NOMO-1 (cell line): ENCODE results near the gene GPR31.
"Not testable (repeated sequence)": the region's sequence is repeated elsewhere in the genome, so short reads cannot be mapped to it uniquely, and the experiment has no call there.

ENCODE experiments used
- DNase-seq, 2 experiments: peaks; one replicate each; lab custom pipeline; 2025; ENCODE audit not compliant: unreplicated experiment in 2 of 2; lab: John Stamatoyannopoulos, UW

The GPR31 gene, protein sequence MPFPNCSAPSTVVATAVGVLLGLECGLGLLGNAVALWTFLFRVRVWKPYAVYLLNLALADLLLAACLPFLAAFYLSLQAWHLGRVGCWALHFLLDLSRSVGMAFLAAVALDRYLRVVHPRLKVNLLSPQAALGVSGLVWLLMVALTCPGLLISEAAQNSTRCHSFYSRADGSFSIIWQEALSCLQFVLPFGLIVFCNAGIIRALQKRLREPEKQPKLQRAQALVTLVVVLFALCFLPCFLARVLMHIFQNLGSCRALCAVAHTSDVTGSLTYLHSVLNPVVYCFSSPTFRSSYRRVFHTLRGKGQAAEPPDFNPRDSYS

GRCh38 chr6:167157863-167158262 is at the start of gene GPR31:
GPR31 (minus strand) TSS chr6:167157980; CDS start chr6:167157831, 149 bp downstream.
- DNase-seq: peak in 1 of 2 experiments; percentile 17

- DNase-seq: no peak
Observed at GRCh38 chr6:167207527-167207926, 49.7 kb upstream of the GPR31 start.

- DNase-seq: not testable (repeated sequence)
Observed at GRCh38 chr6:167205316-167205715, 47.5 kb upstream of the GPR31 start.

GRCh38 chr6:167204059-167204348 is 46.2 kb upstream of the GPR31 start:
- DNase-seq: not testable (repeated sequence)

GRCh38 chr6:167203261-167204058 is 45.7 kb upstream of the GPR31 start:
- not testable (repeated sequence) for DNase-seq

- DNase-seq: not testable (repeated sequence)
Observed at GRCh38 chr6:167202613-167203012, 44.8 kb upstream of the GPR31 start.

DNA sequence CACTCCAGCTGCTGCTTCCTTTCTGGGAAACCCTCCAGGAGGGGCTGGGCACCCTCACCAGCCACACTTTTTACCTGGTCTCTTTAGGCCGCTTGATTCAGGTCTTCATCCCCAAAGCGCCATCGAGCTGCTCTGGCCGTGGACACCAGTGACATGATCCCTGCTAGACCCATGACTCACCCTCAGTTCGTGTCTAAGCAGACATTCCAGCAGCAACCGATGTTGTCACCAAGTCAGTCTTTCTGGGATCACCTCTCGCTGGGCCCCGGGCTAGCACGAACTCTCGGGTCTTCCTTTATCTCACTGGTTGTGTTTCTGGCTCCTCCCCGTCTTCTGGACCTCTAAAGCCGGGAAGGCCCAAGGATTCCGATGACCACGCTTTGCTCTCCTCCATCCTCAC is 43.0 kb upstream of the GPR31 start:
- DNase-seq: no peak

GRCh38 chr6:167195941-167196610 is 38.3 kb upstream of the GPR31 start:
- DNase-seq: not testable (repeated sequence)

DNA sequence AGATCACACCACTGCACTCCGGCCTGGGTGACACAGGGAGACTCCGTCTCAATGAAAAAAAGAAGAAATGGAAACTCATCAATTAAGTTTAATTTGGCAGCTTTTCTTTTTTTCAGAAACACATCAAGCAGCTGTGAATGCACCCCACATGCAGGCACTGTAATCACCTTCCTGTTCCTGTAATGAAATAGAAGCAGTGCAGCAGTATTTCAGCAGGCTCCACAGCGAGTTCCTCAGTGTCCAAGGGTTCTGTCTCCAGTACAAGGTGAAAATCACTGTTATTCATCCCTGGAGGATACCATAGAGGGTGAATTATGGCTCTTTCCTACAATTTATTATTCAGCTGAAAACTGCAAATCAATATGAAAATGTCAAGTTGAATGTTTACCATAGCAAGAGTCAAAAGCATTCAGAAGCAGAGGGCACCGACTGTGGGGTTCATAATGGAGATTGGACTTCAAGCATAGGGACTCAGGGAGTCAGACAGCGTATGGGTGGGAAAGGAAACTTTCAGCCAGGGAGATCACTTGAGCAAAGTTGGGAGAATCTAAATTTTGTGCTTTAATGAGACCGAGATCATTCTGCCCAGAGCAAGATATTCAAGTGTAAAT is 35.8 kb upstream of the GPR31 start:
- not testable (repeated sequence) for DNase-seq

- not testable (repeated sequence) for DNase-seq
Observed at GRCh38 chr6:167191043-167191583, 33.3 kb upstream of the GPR31 start.

DNA sequence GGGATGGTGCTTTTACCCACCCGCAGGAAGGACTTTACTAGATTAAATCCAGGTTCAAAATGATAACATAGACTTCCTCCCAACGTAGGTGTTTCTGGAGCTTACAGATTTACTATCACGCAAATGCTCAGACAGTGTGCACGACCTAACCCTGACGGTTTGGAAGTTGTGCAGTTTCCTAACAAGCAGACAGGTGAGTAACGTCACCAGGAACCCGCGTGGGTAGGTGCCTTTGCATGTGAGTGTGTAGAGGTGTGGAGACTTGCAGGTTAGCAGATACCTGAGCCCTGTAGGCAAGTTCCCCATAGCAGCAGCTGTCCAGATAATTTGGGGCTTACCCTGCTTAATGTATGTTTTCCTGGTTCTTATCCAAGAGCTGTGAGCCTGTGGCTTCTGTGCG is 29.5 kb upstream of the GPR31 start:
- not testable (repeated sequence) for DNase-seq

DNA sequence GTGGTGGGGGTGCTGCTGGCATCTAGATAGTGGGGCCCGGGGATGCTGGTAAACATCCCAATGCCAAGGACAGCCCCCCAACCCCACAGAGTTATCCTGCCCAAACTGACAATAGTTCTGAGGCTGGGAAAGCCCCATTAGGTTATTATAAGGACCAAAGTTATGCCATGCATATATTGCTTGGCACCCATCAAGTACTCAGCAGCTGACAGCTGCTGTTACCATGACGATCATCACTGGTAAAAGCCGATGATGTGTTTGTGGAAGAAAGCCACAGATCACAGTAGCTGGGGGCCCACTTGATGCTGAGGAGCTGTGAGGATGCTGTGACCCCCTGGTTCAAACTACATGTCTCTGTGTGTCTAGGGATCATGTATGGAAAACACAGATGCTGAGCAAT is 27.3 kb upstream of the GPR31 start:
- not testable (repeated sequence) for DNase-seq

- not testable (repeated sequence) for DNase-seq
Observed at GRCh38 chr6:167182913-167183314, 25.1 kb upstream of the GPR31 start.

DNA sequence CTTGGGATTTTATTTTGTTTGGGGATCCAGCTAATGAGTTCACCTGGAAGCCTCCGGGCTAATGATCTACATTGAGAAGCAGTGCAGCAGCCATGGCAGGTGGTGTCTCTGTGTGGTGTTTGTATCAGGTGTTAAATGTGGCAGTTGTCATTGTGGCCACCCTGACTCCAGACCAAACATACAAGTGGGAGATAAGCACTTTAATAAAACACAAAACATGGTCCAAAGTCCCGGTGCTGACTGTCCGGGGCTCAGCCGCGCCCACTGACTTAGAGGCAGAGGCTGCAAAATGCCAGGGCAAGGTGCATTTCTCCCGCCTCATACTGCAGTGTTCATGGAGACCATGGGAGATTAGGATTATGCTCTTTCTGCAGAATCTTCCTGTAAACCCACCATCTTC is 23.6 kb upstream of the GPR31 start:
- not testable (repeated sequence) for DNase-seq

GRCh38 chr6:167180086-167180485 is 22.3 kb upstream of the GPR31 start:
- not testable (repeated sequence) for DNase-seq

DNA sequence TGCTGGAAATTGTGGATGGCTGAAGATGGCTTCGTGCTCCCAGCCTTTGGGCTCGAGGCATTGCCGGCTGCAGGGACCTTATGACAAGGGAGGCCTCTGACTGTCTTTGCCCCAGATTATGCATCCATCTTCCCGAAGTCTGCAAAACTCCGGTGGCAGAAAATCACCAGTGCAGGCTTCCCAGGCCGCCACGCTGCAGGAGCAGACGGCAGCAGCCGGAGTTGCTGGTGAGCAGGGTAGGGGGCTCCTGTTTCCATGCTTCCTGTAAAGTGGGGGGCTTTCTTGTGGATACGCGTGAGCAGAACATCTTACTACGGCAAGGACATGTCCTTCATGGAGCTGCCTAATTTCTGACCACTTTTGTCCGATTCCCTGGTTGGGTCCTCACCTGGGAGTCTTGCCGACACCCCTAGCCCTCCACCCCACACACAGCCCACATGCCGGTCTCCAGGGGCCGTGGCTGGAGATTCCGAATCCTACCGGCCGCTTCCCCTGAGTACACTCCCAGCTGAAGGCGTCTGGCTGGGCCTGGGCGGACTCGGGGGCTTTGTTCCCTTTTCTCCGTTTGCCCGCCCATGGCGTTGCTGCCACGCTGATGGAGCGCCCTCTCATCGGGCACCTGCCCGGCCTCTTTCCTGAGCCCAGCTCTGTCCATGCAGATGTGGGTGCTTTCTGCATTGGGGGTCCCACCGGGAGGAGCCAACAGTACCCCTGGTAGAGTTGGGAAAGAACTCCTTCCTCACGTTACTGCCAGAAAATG is 21.3 kb upstream of the GPR31 start:
- DNase-seq: not testable (repeated sequence)

DNA sequence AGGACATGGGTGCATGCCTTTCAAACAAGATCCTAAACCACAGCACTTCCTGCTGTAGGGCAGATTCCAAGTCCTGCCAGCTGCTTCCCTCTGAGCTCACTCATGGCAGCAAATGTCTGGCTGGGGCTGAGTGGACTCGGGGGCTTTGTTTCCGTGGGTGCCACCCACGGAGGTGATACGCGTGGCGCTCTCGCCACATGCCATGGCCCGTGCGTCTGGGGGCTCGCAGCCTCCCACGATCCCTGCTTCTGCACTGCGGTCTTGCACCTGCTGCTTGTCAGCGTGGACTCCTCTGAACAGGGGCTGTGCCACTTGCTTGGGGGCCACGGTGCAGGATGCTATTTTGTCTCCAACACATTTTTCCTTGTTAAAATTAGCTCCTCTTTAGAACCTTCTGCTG is 19.5 kb upstream of the GPR31 start:
- not testable (repeated sequence) for DNase-seq

GRCh38 chr6:167172011-167172410 is 14.2 kb upstream of the GPR31 start:
- not testable (repeated sequence) for DNase-seq

DNA sequence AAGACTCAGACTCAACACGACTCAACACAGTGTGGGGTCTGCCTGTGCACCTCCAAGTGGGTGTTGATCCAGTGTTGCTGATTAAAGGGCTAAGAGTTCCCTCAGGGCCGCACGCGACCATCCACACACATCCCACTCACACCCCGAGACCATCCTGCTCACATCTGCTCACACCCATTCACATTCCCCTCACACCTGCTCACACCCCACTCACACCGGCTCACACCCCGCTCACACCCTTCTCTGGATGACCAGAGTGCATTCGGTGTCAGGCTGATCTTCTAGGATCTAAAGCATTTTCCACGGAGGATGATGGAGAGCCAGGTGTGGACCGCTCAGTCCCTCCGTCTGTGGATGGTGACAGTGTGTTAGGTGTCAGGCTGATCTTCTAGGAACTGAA is 13.5 kb upstream of the GPR31 start:
- DNase-seq: not testable (repeated sequence)

DNA sequence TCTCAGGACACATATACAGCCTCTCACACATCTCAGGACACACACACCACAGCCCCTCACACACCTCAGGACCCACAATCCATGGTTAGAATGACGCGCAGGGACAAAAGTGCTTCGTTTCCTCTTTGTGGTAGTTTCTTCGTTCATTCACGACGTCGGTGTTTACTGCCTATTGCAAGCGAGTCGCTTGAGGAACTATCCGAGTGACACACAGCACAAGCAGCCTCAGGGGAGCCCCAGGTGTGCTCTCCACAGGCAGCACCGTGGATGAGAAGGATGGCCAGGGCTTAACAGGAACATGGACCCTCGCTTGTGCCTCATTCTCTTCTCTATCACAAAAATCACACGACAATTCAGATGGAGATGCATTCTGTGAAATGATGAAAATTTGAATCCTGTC is 12.1 kb upstream of the GPR31 start:
- not testable (repeated sequence) for DNase-seq
